Spleen (tissue), 7 donors: Measurements from ENCODE around the gene MRPS10.

ENCODE experiments used
- POLR2AphosphoS5 ChIP-seq, 3 donors: sonication (generic); formaldehyde crosslinking; IDR thresholded peaks; one replicate each; pipeline ENCODE4 v1.5.1; 2017; ENCODE audit warnings: antibody characterized with exemption in 3 of 3
- TF ChIP-seq, protein P1 (sequence below), 11 experiments: fragments of 200-600 bp in 7 of 11; fragments of 450-650 bp in 4 of 11; sonication (generic) in 4 of 11; IDR thresholded peaks in 8 of 11; conservative IDR thresholded peaks in 3 of 11; 1 replicate in 7 of 11; 2 replicates in 4 of 11; pipeline versions ENCODE4 v1.4.0 to v1.8.0; 2016 to 2021; ENCODE audit warnings: antibody characterized with exemption in 11 of 11, inconsistent platforms in 4 of 11, mild to moderate bottlenecking in 1 of 11
- donor health status: DM: no; HTN: no; CAD: no; lungs with moderate emphysema.
- donor health status: DM: no; HTN: no; CAD: no.
- donor health status: DM: no; HTN: no; CAD: no.

DNA sequence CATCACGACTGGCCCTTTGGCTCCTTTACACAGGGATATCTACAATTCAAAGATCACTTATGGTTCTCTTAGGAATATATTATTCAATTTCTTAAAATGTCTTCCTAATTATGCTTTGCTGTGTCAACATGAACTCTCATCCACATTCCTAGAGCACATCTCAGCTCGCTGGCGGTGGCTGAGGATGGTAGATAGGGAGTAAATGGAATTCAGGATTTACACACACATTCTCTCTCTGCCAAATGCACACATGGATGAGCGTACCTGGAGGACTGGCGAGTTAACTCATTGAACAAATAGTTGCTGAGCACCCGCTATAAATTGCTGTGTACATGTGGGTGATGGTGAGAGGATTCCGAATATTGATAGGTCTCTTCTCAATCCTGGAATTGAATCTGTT, 4.8 kb upstream of the MRPS10 start:
- no peak for TF ChIP-seq POLR2AphosphoS5 (IDR thresholded peaks at IDR 0.05)
- TF ChIP-seq, protein P1, sequence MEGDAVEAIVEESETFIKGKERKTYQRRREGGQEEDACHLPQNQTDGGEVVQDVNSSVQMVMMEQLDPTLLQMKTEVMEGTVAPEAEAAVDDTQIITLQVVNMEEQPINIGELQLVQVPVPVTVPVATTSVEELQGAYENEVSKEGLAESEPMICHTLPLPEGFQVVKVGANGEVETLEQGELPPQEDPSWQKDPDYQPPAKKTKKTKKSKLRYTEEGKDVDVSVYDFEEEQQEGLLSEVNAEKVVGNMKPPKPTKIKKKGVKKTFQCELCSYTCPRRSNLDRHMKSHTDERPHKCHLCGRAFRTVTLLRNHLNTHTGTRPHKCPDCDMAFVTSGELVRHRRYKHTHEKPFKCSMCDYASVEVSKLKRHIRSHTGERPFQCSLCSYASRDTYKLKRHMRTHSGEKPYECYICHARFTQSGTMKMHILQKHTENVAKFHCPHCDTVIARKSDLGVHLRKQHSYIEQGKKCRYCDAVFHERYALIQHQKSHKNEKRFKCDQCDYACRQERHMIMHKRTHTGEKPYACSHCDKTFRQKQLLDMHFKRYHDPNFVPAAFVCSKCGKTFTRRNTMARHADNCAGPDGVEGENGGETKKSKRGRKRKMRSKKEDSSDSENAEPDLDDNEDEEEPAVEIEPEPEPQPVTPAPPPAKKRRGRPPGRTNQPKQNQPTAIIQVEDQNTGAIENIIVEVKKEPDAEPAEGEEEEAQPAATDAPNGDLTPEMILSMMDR (IDR thresholded peaks at IDR 0.05 in 8 of 11, conservative IDR thresholded peaks at IDR 0.05 in 3 of 11) = no peak
